ENCODE data around the gene FAM114A1.

GRCh38 chr4:38983787-38984598 lies 116.4 kb downstream of the FAM114A1 start:
- TF ChIP-seq POLR2AphosphoS5 (IDR thresholded peaks at IDR 0.05; ENCODE audit: low read depth, low read length): no peak
- TF ChIP-seq POLR2A (IDR thresholded peaks at IDR 0.05; ENCODE audit: low read depth, low read length): no peak

All from GM12891 (cell line).